HCT116 (cell line): Measurements from ENCODE around the gene RBM28. TPM values are rescaled to one million over a fixed set of nuclear protein-coding genes. Genes with fewer than 3 reads are reported as not detected.

Experiments
- ATAC-seq: fragments of 200-7000 bp; cut with Tn5 transposase; 2 replicates; pipeline ENCODE4 v1.9.1; 2020; ENCODE audit warnings: mild to moderate bottlenecking, moderate library complexity
- BruUV-seq: library from RNA; stranded (reverse); fragments of 400-500 nt; replicated peaks from 2 replicates; lab custom pipeline; 2021; lab: Mats Ljungman, UMichigan
- CTCF ChIA-PET: fragments of 300-600 bp; sonication (Branson Sonifier 250); formaldehyde crosslinking; loops from one replicate; lab custom pipeline; 2021; ENCODE audit warnings: antibody characterized with exemption; lab: Charles Lee
- POLR2A ChIA-PET: fragments of 300-600, 350-600 bp; sonication (Branson Sonifier 250); formaldehyde crosslinking; loops from one replicate; lab custom pipeline; 2021; ENCODE audit warnings: antibody characterized with exemption; lab: Charles Lee
- RAD21 ChIA-PET, 2 experiments: fragments of 300-600 bp; sonication (Branson Sonifier 250); formaldehyde crosslinking; loops; one replicate each; lab custom pipeline; 2023; ENCODE audit warnings: low total read pairs in 2 of 2; ENCODE audit not compliant: uncharacterized antibody in 2 of 2, unreplicated experiment in 2 of 2, low non-redundant PET in 1 of 2; lab: Charles Lee
- DNase-seq: peaks from one replicate; pipeline ENCODE4 v3.0.0-alpha.2; 2010; ENCODE audit warnings: low read depth, low spot score
- H2AFZ ChIP-seq: fragments of 200-600 bp; shearing (Covaris generic), sonication (generic); 2 replicates; pipeline ENCODE4 v1.6.1; 2017; ENCODE audit warnings: low read depth, mixed run types, mixed read lengths, antibody characterized with exemption, low read length; ENCODE audit not compliant: poor library complexity, severe bottlenecking
- H3K27ac ChIP-seq: 2 replicates; pipeline ENCODE4 v1.5.1; 2012; ENCODE audit warnings: low read depth, low read length
- H3K27me3 ChIP-seq: fragments of 200-600 bp; sonication (generic); 2 replicates; pipeline ENCODE4 v1.6.1; 2016; ENCODE audit warnings: mixed run types, low read length, mixed read lengths; ENCODE audit not compliant: insufficient read depth
- H3K36me3 ChIP-seq, 2 experiments: fragments of 200-500 bp in 1 of 2; fragments of 200-600 bp in 1 of 2; sonication (Bioruptor generic) in 1 of 2; sonication (generic) in 1 of 2; 2 replicates each; pipeline versions ENCODE4 v1.5.1 to v1.6.1; 2014 to 2016; ENCODE audit warnings: low read length in 2 of 2, inconsistent platforms in 1 of 2, mixed read lengths in 1 of 2, mixed run types in 1 of 2; ENCODE audit not compliant: insufficient read depth in 2 of 2, control insufficient read depth in 1 of 2
- H3K4me1 ChIP-seq, 2 experiments: fragments of 200-600 bp in 1 of 2; sonication (generic) in 1 of 2; 2 replicates each; pipeline versions ENCODE4 v1.5.1 to v1.6.1; 2012 to 2017; ENCODE audit warnings: low read length in 2 of 2, inconsistent platforms in 1 of 2, mild to moderate bottlenecking in 1 of 2, mixed read lengths in 1 of 2, mixed run types in 1 of 2, moderate library complexity in 1 of 2; ENCODE audit not compliant: insufficient read depth in 2 of 2, control insufficient read depth in 1 of 2
- H3K4me2 ChIP-seq: fragments of 200-600 bp; sonication (generic); 2 replicates; pipeline ENCODE4 v1.6.1; 2017; ENCODE audit warnings: mixed run types, low read length, mixed read lengths
- H3K4me3 ChIP-seq, 2 experiments: fragments of 200-600 bp in 1 of 2; sonication (generic) in 1 of 2; replicated peaks in 1 of 2; 2 replicates each; pipeline ENCODE4 v1.5.1; 2011 to 2016; ENCODE audit warnings: low read length in 2 of 2, control low read depth in 1 of 2, low read depth in 1 of 2, mild to moderate bottlenecking in 1 of 2, mixed read lengths in 1 of 2, mixed run types in 1 of 2
- H3K79me2 ChIP-seq: fragments of 200-600 bp; sonication (generic); 2 replicates; pipeline ENCODE4 v1.6.1; 2017; ENCODE audit warnings: mild to moderate bottlenecking, mixed run types, low read length, moderate library complexity, mixed read lengths; ENCODE audit not compliant: insufficient read depth
- H3K9ac ChIP-seq: fragments of 200-600 bp; sonication (generic); 2 replicates; pipeline ENCODE4 v1.6.1; 2016; ENCODE audit warnings: low read length, mixed read lengths
- H3K9me2 ChIP-seq: fragments of 200-600 bp; sonication (generic), shearing (Covaris generic); 2 replicates; pipeline ENCODE4 v1.6.1; 2017; ENCODE audit warnings: mixed run types, mild to moderate bottlenecking, moderate library complexity; ENCODE audit not compliant: insufficient read depth
- H3K9me3 ChIP-seq, 2 experiments: fragments of 200-500 bp in 1 of 2; fragments of 200-600 bp in 1 of 2; sonication (Bioruptor generic) in 1 of 2; sonication (generic) in 1 of 2; 2 replicates each; pipeline ENCODE4 v1.6.1; 2014 to 2017; ENCODE audit warnings: low read length in 2 of 2, mixed read lengths in 2 of 2, inconsistent platforms in 1 of 2, low read depth in 1 of 2, mild to moderate bottlenecking in 1 of 2, mixed run types in 1 of 2, moderate library complexity in 1 of 2; ENCODE audit not compliant: control insufficient read depth in 1 of 2, insufficient read depth in 1 of 2
- H4K20me1 ChIP-seq: fragments of 200-600 bp; sonication (generic), shearing (Covaris generic); 2 replicates; pipeline ENCODE4 v1.6.1; 2017; ENCODE audit warnings: mixed run types, mild to moderate bottlenecking, moderate library complexity; ENCODE audit not compliant: insufficient read depth
- CEBPB ChIP-seq: IDR thresholded peaks from 2 replicates; pipeline ENCODE4 v1.6.1; 2012; ENCODE audit warnings: low read depth
- EZH2phosphoT487 ChIP-seq: fragments of 200-600 bp; IDR thresholded peaks from 2 replicates; pipeline ENCODE4 v1.6.1; 2018; ENCODE audit warnings: antibody characterized with exemption, borderline replicate concordance
- FOSL1 ChIP-seq: IDR thresholded peaks from 2 replicates; pipeline ENCODE4 v1.6.1; 2012; ENCODE audit warnings: low read depth
- YY1 ChIP-seq: IDR thresholded peaks from 2 replicates; pipeline ENCODE4 v1.6.1; 2011; ENCODE audit warnings: low read length, low read depth, moderate library complexity, mild to moderate bottlenecking; ENCODE audit not compliant: insufficient replicate concordance; ENCODE audit errors: extremely low read depth
- intact Hi-C: fragments of 100-400 bp; cut with micrococcal nuclease; formaldehyde crosslinking; loops from 2 replicates; pipeline ENCODE4 v1.10.0; 2022
- total RNA-seq: library from RNA; stranded (reverse); gene quantifications from one replicate; pipeline ENCODE4 v1.2.1, GENCODE V29; 2021; ENCODE audit not compliant: unreplicated experiment
- TF ChIP-seq, protein P1 (sequence below): IDR thresholded peaks from 2 replicates; pipeline ENCODE4 v1.6.1; 2012; ENCODE audit warnings: low read depth

Gene RBM28
- total RNA-seq, 1 experiment from 2014 or later: 66.3 TPM

DNA sequence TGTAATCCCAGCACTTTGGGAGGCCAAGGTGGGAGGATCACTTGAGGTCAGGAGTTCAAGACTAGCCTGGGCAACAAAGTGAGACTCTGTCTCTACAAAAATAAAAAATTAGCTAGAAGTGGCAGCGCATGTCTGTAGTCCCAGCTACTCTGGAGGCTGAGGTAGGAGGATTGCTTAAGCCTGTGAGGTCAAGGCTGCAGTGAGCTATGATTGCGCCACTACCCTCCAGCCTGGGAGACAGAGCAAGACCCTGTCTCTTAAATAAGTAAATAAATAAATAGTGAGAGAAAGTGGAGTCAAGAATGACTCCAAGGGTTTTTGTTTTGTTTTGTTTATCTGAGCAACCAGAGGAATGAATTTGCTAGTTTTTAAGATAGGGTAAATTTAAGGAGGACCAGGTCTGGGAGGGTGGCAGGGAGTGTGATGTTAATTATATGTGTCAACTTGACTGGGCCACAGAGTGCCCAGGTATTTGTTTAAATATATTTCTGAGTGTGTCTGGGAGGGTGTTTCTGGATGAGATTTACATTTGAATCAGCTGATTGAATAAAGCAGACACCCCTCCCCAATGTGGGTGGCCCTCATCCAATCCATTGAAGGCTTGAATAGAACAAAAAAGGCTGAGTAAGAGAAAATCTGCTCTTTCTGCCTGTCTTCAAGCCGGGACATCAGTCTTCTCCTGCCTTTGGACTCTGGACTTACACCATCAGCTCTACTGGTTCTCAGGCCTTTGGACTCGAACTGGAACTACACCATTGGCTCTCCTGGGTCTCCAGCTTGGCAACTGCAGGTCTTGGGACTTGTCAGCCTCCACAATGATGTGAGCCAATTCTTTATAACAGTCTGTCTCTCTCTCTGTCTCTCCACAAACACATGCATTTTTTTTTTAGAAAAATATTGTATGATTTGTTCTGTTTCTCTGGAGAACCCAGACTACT, 42.5 kb upstream of the RBM28 start (continued):
- TF ChIP-seq, protein P1, sequence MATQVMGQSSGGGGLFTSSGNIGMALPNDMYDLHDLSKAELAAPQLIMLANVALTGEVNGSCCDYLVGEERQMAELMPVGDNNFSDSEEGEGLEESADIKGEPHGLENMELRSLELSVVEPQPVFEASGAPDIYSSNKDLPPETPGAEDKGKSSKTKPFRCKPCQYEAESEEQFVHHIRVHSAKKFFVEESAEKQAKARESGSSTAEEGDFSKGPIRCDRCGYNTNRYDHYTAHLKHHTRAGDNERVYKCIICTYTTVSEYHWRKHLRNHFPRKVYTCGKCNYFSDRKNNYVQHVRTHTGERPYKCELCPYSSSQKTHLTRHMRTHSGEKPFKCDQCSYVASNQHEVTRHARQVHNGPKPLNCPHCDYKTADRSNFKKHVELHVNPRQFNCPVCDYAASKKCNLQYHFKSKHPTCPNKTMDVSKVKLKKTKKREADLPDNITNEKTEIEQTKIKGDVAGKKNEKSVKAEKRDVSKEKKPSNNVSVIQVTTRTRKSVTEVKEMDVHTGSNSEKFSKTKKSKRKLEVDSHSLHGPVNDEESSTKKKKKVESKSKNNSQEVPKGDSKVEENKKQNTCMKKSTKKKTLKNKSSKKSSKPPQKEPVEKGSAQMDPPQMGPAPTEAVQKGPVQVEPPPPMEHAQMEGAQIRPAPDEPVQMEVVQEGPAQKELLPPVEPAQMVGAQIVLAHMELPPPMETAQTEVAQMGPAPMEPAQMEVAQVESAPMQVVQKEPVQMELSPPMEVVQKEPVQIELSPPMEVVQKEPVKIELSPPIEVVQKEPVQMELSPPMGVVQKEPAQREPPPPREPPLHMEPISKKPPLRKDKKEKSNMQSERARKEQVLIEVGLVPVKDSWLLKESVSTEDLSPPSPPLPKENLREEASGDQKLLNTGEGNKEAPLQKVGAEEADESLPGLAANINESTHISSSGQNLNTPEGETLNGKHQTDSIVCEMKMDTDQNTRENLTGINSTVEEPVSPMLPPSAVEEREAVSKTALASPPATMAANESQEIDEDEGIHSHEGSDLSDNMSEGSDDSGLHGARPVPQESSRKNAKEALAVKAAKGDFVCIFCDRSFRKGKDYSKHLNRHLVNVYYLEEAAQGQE: no peak
- TF ChIP-seq CEBPB (no peak), YY1 (no peak), FOSL1 (no peak)

DNA sequence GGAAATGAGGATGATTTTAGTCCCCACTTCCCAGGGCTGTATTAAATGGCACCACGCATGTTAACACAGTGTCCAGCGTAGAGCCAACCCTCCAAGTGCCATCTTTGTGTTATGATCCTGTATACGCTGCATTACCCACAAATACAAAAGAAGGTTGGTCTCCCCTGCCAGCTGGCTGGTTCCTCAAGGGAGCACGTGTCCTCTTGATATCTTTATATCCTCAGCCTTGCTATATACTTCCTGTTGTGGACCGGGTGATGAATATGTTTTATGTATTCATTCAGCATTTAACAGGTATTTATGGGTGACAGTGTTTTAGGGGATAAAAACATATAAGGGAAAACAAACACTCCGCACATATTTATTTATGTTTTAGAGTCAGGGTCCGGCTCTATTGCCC, 41.0 kb upstream of the RBM28 start:
- no peak overlapping the region for H3K4me2 ChIP-seq
- no peak for DNase-seq
- intact Hi-C loops: no loop called here
- no peak overlapping the region for H3K4me3 ChIP-seq
- no peaks in the 10 kb centered on the region for H3K27me3 ChIP-seq
- H3K4me1 ChIP-seq: peaks cover 0 to 7% of the 10 kb centered on the region in 2 experiments; a peak in 1 of 4 replicates
- no peak for TF ChIP-seq EZH2phosphoT487
- ChIA-PET POLR2A (no interaction called here), CTCF (no interaction called here), RAD21 (no interaction called here)
- BruUV-seq: no TSS peak
- no peaks in the 10 kb centered on the region for H3K9me2 ChIP-seq
- H3K9me3 ChIP-seq: no peaks in the 10 kb centered on the region
- H4K20me1 ChIP-seq: no peaks in the 10 kb centered on the region
- H3K9ac ChIP-seq: no peak overlapping the region
- no peak overlapping the region for H2AFZ ChIP-seq
- ATAC-seq: no peak
- H3K36me3 ChIP-seq: no peaks in the 10 kb centered on the region
- no peak overlapping the region for H3K27ac ChIP-seq
- no peaks in the 10 kb centered on the region for H3K79me2 ChIP-seq
